ENCODE measurements around the gene ADAR. TPM values are rescaled to one million over a fixed set of nuclear protein-coding genes. Genes with fewer than 3 reads are reported as not detected.
A peak's percentile ranks its signal among the peaks of the same experiment; 100 is the strongest.

ADAR gene
- total and polyA plus RNA-seq, 2 donors: 59.1 to 72.1 TPM

- no peak for DNase-seq (ENCODE audit: extremely low spot score)
- Histone ChIP-seq H3K4me3 (ENCODE audit: low read depth, low read length) (peak overlapping the region; percentile 94), H3K36me3 (ENCODE audit: insufficient read depth) (no peaks in the 10 kb centered on the region), H3K27ac (ENCODE audit: low read depth) (peak overlapping the region; percentile 70), H3K4me1 (ENCODE audit: insufficient read depth) (no peaks in the 10 kb centered on the region)
- 19% methylated on average over 10 of the region's 10 CpGs for WGBS
Measured at GRCh38 chr1:154626456-154627256, 18.7 kb upstream of the ADAR start.

- H3K27ac ChIP-seq (ENCODE audit: low read depth): no peak overlapping the region
- WGBS: 91% methylated on average over 8 of the region's 8 CpGs
- H3K36me3 ChIP-seq (ENCODE audit: insufficient read depth): no peaks in the 10 kb centered on the region
- H3K4me3 ChIP-seq (ENCODE audit: low read depth, low read length): no peak overlapping the region
- no peaks in the 10 kb centered on the region for H3K4me1 ChIP-seq (ENCODE audit: insufficient read depth)
- no peak for DNase-seq (ENCODE audit: extremely low spot score)
Measured at GRCh38 chr1:154624746-154625643, 17.0 kb upstream of the ADAR start.

- Histone ChIP-seq H3K4me1 (ENCODE audit: insufficient read depth) (no peaks in the 10 kb centered on the region), H3K27ac (ENCODE audit: low read depth) (no peak overlapping the region), H3K36me3 (ENCODE audit: insufficient read depth) (no peaks in the 10 kb centered on the region), H3K4me3 (ENCODE audit: low read depth, low read length) (no peak overlapping the region)
- DNase-seq (ENCODE audit: extremely low spot score): no peak
- 93% methylated on average over 3 of the region's 3 CpGs for WGBS
Measured at GRCh38 chr1:154623358-154623757, 15.4 kb upstream of the ADAR start.

- DNase-seq (ENCODE audit: extremely low spot score): no peak
- no peaks in the 10 kb centered on the region for H3K36me3 ChIP-seq (ENCODE audit: insufficient read depth)
- H3K27ac ChIP-seq (ENCODE audit: low read depth): no peak overlapping the region
- H3K4me1 ChIP-seq (ENCODE audit: insufficient read depth): no peaks in the 10 kb centered on the region
- no peak overlapping the region for H3K4me3 ChIP-seq (ENCODE audit: low read depth, low read length)
Measured at GRCh38 chr1:154622503-154623039, 14.6 kb upstream of the ADAR start.

- DNase-seq (ENCODE audit: extremely low spot score): no peak
- H3K27ac ChIP-seq (ENCODE audit: low read depth): no peak overlapping the region
- WGBS: 91% methylated on average over 5 of the region's 5 CpGs
Measured at GRCh38 chr1:154621875-154622274, 13.9 kb upstream of the ADAR start.

GRCh38 chr1:154620751-154621150 lies 12.8 kb upstream of the ADAR start:
- Histone ChIP-seq H3K27ac (ENCODE audit: low read depth) (no peak overlapping the region), H3K4me3 (ENCODE audit: low read depth, low read length) (no peak overlapping the region), H3K4me1 (ENCODE audit: insufficient read depth) (no peaks in the 10 kb centered on the region), H3K36me3 (ENCODE audit: insufficient read depth) (no peaks in the 10 kb centered on the region)
- no peak for DNase-seq (ENCODE audit: extremely low spot score)
- WGBS: 69% methylated on average over 3 of the region's 3 CpGs

More at GRCh38 chr1:154621875-154622274, 13.9 kb upstream of the ADAR start:
- no peak overlapping the region for H3K4me3 ChIP-seq (ENCODE audit: low read depth, low read length)
- H3K36me3 ChIP-seq (ENCODE audit: insufficient read depth): no peaks in the 10 kb centered on the region
- no peaks in the 10 kb centered on the region for H3K4me1 ChIP-seq (ENCODE audit: insufficient read depth)

GRCh38 chr1:154619181-154619948 lies 11.4 kb upstream of the ADAR start:
- no peak for DNase-seq (ENCODE audit: extremely low spot score)
- WGBS: 92% methylated on average over 5 of the region's 5 CpGs
- H3K4me3 ChIP-seq (ENCODE audit: low read depth, low read length): no peak overlapping the region
- H3K4me1 ChIP-seq (ENCODE audit: insufficient read depth): no peaks in the 10 kb centered on the region
- H3K27ac ChIP-seq (ENCODE audit: low read depth): no peak overlapping the region
- no peaks in the 10 kb centered on the region for H3K36me3 ChIP-seq (ENCODE audit: insufficient read depth)

- 87% methylated on average over 5 of the region's 5 CpGs for WGBS
- H3K36me3 ChIP-seq (ENCODE audit: insufficient read depth): no peaks in the 10 kb centered on the region
- H3K4me3 ChIP-seq (ENCODE audit: low read depth, low read length): no peak overlapping the region
- no peaks in the 10 kb centered on the region for H3K4me1 ChIP-seq (ENCODE audit: insufficient read depth)
- H3K27ac ChIP-seq (ENCODE audit: low read depth): no peak overlapping the region
- DNase-seq (ENCODE audit: extremely low spot score): no peak
Measured at GRCh38 chr1:154616659-154617345, 8.8 kb upstream of the ADAR start.

GRCh38 chr1:154615411-154615810 lies 7.4 kb upstream of the ADAR start:
- DNase-seq (ENCODE audit: extremely low spot score): no peak
- no peak overlapping the region for H3K4me3 ChIP-seq (ENCODE audit: low read depth, low read length)
- no peaks in the 10 kb centered on the region for H3K36me3 ChIP-seq (ENCODE audit: insufficient read depth)
- H3K27ac ChIP-seq (ENCODE audit: low read depth): no peak overlapping the region
- WGBS: 92% methylated on average over 4 of the region's 4 CpGs
- H3K4me1 ChIP-seq (ENCODE audit: insufficient read depth): peaks cover 1% of the 10 kb centered on the region

- WGBS: 82% methylated on average over 6 of the region's 6 CpGs
- DNase-seq (ENCODE audit: extremely low spot score): no peak
- H3K27ac ChIP-seq (ENCODE audit: low read depth): no peak overlapping the region
- H3K4me1 ChIP-seq (ENCODE audit: insufficient read depth): peaks cover 1% of the 10 kb centered on the region
- H3K36me3 ChIP-seq (ENCODE audit: insufficient read depth): no peaks in the 10 kb centered on the region
- no peak overlapping the region for H3K4me3 ChIP-seq (ENCODE audit: low read depth, low read length)
Measured at GRCh38 chr1:154614901-154615300, 6.9 kb upstream of the ADAR start.

- H3K27ac ChIP-seq (ENCODE audit: low read depth): no peak overlapping the region
- 97% methylated on average over 4 of the region's 4 CpGs for WGBS
- H3K36me3 ChIP-seq (ENCODE audit: insufficient read depth): no peaks in the 10 kb centered on the region
- peaks cover 1% of the 10 kb centered on the region for H3K4me1 ChIP-seq (ENCODE audit: insufficient read depth)
- no peak for DNase-seq (ENCODE audit: extremely low spot score)
- no peak overlapping the region for H3K4me3 ChIP-seq (ENCODE audit: low read depth, low read length)
Measured at GRCh38 chr1:154614247-154614646, 6.3 kb upstream of the ADAR start.

GRCh38 chr1:154611150-154611862 lies 3.3 kb upstream of the ADAR start:
- Histone ChIP-seq H3K4me1 (ENCODE audit: insufficient read depth) (peaks cover 1% of the 10 kb centered on the region), H3K36me3 (ENCODE audit: insufficient read depth) (no peaks in the 10 kb centered on the region), H3K4me3 (ENCODE audit: low read depth, low read length) (no peak overlapping the region), H3K27ac (ENCODE audit: low read depth) (no peak overlapping the region)
- WGBS: 72% methylated on average over 10 of the region's 10 CpGs
- DNase-seq (ENCODE audit: extremely low spot score): no peak

Measured in urinary bladder (tissue), 4 donors.